GM21360 (cell line): ENCODE measurements around the gene NAP1L5.

Source experiments
- ATAC-seq: cut with Tn5 transposase; IDR thresholded peaks from one replicate; pipeline ENCODE4 v1.9.1; 2021; ENCODE audit warnings: mild to moderate bottlenecking, moderate library complexity; ENCODE audit not compliant: unreplicated experiment

NAP1L5 gene

DNA sequence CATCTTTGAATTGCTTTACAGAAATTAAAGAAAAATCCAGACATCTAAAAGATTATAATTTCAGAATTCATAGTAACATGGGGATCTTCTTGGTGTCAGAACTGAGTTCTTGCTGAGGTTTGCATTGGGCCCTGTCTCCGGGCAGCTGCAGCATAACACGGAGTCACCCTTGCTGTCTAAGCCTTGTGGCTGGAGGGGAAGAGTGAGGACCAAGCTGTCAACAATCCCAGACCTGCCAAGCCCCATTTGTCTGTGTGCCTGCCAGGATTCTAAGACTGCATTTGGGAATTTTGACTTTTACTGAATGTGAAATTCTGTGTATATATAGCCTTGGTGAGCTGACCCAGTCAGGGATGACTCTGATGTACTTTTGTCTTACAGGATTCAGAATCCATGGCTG lies 25.2 kb upstream of the NAP1L5 start:
- no peak for ATAC-seq

- ATAC-seq = no peak
Measured at GRCh38 chr4:88722276-88722780, 24.7 kb upstream of the NAP1L5 start.

DNA sequence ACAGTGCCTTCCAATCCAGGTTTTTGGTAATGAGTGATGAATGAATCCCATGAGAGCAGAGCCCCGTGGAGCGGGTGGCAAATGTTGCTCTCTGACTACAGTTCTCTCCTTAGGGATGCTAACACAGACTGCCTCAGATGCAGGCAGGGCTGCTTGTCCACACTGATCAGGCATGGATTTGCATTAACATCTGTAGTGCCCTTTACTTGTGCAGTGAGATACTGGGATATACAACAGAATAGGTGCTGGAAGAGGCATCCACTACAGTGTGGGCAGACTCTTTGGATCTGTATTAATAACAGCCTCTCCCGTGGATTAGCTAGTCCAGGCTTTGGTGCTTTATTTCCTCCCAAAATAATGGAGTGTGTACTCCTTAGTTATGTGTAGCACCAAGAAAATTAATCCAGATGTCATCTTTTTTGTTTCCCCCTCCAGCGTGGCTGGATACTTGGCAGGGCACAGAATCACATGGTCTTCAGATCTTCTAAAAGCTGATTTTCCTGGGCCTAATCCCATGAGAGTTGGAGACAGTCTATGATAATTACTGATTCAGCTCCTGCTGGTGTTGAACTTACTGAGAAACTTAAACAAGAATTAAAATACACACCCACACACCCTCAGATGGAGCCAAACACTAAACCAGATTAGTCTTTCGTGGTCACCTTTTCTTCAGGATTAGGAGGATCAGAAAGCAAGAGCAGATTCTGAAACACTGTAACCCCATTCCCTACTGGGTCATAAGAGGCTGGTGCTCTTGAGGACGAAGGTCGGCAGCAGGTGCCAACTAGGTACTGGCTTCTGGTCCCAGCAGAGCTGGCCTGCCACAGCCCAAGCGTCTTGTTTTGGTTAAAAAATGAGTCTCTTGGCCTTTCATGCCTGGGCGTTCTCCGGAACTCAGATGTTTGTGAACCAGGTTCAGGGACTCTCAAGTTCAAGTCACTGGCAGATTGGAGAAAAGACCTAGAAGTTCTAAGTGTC lies 23.1 kb upstream of the NAP1L5 start:
- no peak for ATAC-seq

GRCh38 chr4:88719381-88719780 lies 21.8 kb upstream of the NAP1L5 start:
- ATAC-seq = no peak

GRCh38 chr4:88718098-88718497 lies 20.5 kb upstream of the NAP1L5 start:
- ATAC-seq = no peak

GRCh38 chr4:88713782-88714181 lies 16.2 kb upstream of the NAP1L5 start:
- ATAC-seq = no peak

- no peak for ATAC-seq
Measured at GRCh38 chr4:88709989-88710388, 12.4 kb upstream of the NAP1L5 start.

DNA sequence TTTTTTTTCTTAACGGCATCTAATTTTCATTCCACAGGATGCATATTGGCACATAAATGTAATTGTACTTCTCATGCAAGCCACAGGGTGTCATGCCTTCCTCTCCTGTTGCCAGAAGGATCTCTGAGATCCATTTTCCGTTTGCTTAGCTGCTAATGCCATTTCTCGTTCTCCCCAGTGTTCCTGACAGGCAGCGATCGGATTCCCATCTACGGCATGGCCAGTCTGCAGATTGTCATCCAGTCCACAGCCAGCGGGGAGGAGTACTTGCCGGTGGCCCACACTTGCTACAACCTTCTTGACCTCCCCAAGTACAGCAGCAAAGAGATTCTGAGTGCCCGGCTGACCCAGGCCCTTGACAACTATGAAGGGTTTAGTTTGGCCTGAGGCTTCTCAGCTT lies 8.9 kb upstream of the NAP1L5 start:
- ATAC-seq = no peak

GRCh38 chr4:88705805-88706492 lies 8.3 kb upstream of the NAP1L5 start:
- ATAC-seq = no peak

GRCh38 chr4:88705223-88705622 lies 7.6 kb upstream of the NAP1L5 start:
- no peak for ATAC-seq

GRCh38 chr4:88702782-88703181 lies 5.2 kb upstream of the NAP1L5 start:
- no peak for ATAC-seq

GRCh38 chr4:88698519-88698918 lies 890 bp upstream of the NAP1L5 start:
- ATAC-seq = no peak

DNA sequence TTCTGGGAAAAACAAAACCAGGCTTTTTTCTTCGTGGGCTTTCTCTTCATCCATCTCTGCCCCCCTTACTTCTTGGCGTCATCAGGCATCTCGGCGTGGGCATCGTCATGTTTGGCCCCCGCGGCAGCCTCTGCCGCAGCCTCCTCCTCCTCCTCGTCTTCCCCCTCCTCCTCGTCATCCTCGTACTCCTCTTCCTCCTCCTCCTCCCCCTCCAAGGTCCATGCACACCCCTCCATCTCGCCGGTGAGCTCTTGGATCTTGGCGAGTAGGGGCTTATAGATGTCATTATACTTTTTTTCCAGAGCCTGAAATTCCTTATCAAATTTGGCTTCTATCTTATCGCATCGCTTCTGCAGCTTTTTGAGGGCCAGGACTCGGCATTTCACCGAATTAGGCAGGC lies 488 bp downstream of the NAP1L5 start:
- ATAC-seq = no peak

DNA sequence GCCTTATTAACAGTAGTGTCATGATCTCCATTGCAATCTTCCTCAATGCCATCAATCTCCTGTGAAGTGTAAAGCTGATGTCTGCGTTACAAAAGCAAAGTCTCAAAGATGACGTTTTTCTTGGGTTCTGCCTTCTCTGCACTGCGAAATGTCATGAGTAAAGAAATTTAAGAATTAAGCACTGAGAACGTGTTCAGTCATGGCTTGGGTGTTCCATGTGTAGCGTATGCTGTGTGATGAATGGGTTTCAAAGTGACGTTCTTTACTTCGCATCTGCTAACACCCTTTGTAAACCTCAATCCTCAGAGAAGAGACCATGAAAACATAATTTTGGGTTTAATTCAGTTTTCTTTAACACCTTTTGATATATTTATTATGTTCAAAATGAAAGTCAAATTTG lies 999 bp downstream of the NAP1L5 start:
- ATAC-seq = no peak

- no peak for ATAC-seq
Measured at GRCh38 chr4:88693792-88694191, 3.8 kb downstream of the NAP1L5 start.

DNA sequence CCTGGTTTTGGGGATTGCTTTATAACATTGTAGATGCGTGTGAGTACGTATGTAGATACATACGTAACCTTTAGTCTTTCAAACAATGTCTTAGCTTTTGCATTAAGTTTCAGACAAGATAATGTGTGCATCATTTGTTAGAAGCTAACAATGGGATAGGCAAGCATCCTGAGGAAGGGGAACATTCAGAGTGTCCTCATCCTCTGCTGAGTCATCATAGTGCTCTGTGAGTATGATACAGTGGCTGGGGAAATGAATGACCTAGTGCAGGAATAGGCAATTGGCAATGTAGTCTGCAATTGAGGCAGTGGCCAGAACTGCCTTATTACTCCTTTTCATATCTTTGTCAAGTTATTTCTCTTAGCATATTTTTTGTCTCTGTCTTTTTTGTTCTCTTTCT lies 7.3 kb downstream of the NAP1L5 start:
- ATAC-seq = no peak

- ATAC-seq = no peak
Measured at GRCh38 chr4:88681209-88681608, 16.4 kb downstream of the NAP1L5 start.

GRCh38 chr4:88675543-88675942 lies 22.1 kb downstream of the NAP1L5 start:
- ATAC-seq = no peak

- no peak for ATAC-seq
Measured at GRCh38 chr4:88674979-88675378, 22.6 kb downstream of the NAP1L5 start.

DNA sequence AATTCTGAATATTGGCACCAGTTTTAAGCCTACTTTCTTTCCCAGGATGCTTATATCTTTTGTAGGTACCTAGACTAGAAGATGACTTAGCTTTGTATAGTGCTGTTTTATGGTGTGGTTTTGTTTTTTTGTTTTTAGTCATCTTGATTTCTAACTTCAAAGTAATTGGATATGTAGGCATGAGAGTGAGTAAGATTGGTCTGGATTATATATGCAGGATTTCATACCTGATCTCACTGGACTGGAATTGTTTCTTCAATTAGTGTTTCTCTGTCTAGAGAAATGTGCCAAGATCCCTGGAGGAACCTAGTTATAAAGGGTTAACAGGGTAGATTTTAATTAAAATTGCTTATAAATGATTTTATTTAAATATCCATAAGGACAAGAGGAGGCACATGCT lies 23.1 kb downstream of the NAP1L5 start:
- no peak for ATAC-seq

- ATAC-seq = no peak
Measured at GRCh38 chr4:88673886-88674285, 23.7 kb downstream of the NAP1L5 start.

DNA sequence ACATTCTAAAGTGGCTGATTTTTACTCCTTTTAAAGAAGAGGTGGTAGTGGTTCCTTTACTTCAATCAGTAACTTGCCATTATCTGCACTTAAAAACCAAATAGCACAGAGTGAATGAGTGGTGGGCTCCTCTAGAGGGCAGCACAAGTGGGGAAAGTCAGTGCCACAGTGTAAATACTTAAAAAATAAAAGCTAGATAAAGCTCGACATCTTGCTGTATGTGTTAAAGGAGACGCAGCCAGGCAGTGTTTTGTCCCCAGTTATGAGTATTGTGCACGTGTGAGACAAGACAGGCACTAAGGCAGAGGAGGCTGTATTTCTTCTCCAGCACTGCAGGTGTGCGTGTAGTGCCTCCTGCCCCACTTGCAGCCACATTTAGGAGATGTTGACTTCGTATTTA lies 24.6 kb downstream of the NAP1L5 start:
- peak; percentile 77 for ATAC-seq
